Keratinocyte (primary cell): ENCODE data around the gene LDB2. TPM values are rescaled to one million over a fixed set of nuclear protein-coding genes. Genes with fewer than 3 reads are reported as not detected.

Source experiments
- DNase-seq: peaks from one replicate; pipeline ENCODE4 v3.0.0-alpha.2; 2011; ENCODE audit warnings: low read depth, missing footprints, low spot score
- FAIRE-seq: peaks from 2 replicates; lab custom pipeline; 2011; peaks lifted over from hg19 to GRCh38; lab: Jason Lieb, UNC
- H2AFZ ChIP-seq: 2 replicates; pipeline ENCODE4 v1.6.0; 2012; ENCODE audit warnings: low read length, control low read depth, inconsistent platforms; ENCODE audit not compliant: control insufficient read depth
- H3K27ac ChIP-seq: 2 replicates; pipeline ENCODE4 v1.5.1; 2011; ENCODE audit warnings: low read length; ENCODE audit not compliant: control insufficient read depth, insufficient read depth
- H3K27me3 ChIP-seq: 3 replicates; pipeline ENCODE4 v1.6.0; 2011; ENCODE audit warnings: low read length; ENCODE audit not compliant: control insufficient read depth, insufficient read depth; ENCODE audit errors: extremely low read depth
- H3K36me3 ChIP-seq, 2 experiments: 2 replicates in 1 of 2; 3 replicates in 1 of 2; pipeline ENCODE4 v1.5.1; 2011; ENCODE audit warnings: low read length in 2 of 2, mild to moderate bottlenecking in 1 of 2; ENCODE audit not compliant: control insufficient read depth in 2 of 2, insufficient read depth in 2 of 2; ENCODE audit errors: extremely low read depth in 1 of 2
- H3K4me1 ChIP-seq: 3 replicates; pipeline ENCODE4 v1.5.1; 2011; ENCODE audit warnings: low read length; ENCODE audit not compliant: control insufficient read depth, insufficient read depth; ENCODE audit errors: extremely low read depth
- H3K4me2 ChIP-seq: 3 replicates; pipeline ENCODE4 v1.6.0; 2011; ENCODE audit warnings: low read depth, low read length; ENCODE audit not compliant: control insufficient read depth, insufficient read depth; ENCODE audit errors: extremely low read depth
- H3K4me3 ChIP-seq, 3 experiments: fragments of 200-600 bp in 1 of 3; sonication (generic) in 1 of 3; 2 replicates in 2 of 3; 3 replicates in 1 of 3; pipeline ENCODE4 v1.5.1; 2011 to 2016; ENCODE audit warnings: low read length in 3 of 3, mild to moderate bottlenecking in 3 of 3, control low read depth in 2 of 3, inconsistent platforms in 1 of 3, low read depth in 1 of 3, mixed read lengths in 1 of 3, mixed run types in 1 of 3, moderate library complexity in 1 of 3; ENCODE audit not compliant: control insufficient read depth in 2 of 3, insufficient read depth in 2 of 3; ENCODE audit errors: extremely low read depth in 1 of 3
- H3K79me2 ChIP-seq: 2 replicates; pipeline ENCODE4 v1.6.0; 2012; ENCODE audit warnings: low read length; ENCODE audit not compliant: control insufficient read depth, insufficient read depth
- H3K9ac ChIP-seq: 3 replicates; pipeline ENCODE4 v1.6.0; 2011; ENCODE audit warnings: low read length; ENCODE audit not compliant: control insufficient read depth, insufficient read depth; ENCODE audit errors: extremely low read depth
- H3K9me1 ChIP-seq: 3 replicates; pipeline ENCODE4 v1.6.0; 2011; ENCODE audit warnings: low read length; ENCODE audit not compliant: control insufficient read depth, insufficient read depth; ENCODE audit errors: extremely low read depth
- H3K9me3 ChIP-seq: 2 replicates; pipeline ENCODE4 v1.5.1; 2012; ENCODE audit warnings: low read depth, low read length; ENCODE audit not compliant: control insufficient read depth
- H4K20me1 ChIP-seq: 3 replicates; pipeline ENCODE4 v1.6.0; 2011; ENCODE audit warnings: low read length; ENCODE audit not compliant: control insufficient read depth, insufficient read depth; ENCODE audit errors: extremely low read depth
- CTCF ChIP-seq, 3 experiments: IDR thresholded peaks in 1 of 3; conservative IDR thresholded peaks in 1 of 3; optimal IDR thresholded peaks in 1 of 3; 2 replicates in 2 of 3; 3 replicates in 1 of 3; pipeline versions ENCODE3 to v1.5.1; 2011; ENCODE audit warnings: low read length in 3 of 3, mild to moderate bottlenecking in 3 of 3, moderate library complexity in 2 of 3, control low read depth in 1 of 3, inconsistent platforms in 1 of 3; ENCODE audit not compliant: insufficient read depth in 2 of 3; ENCODE audit errors: extremely low read depth in 1 of 3
- EZH2 ChIP-seq: IDR thresholded peaks from one replicate; pipeline ENCODE4 v1.6.1; 2012; ENCODE audit warnings: inconsistent platforms, mild to moderate bottlenecking, low read length, moderate library complexity
- dilution Hi-C: fragments of 300-500 bp; cut with MboI; formaldehyde crosslinking; loops from one replicate; pipeline ENCODE4 v1.7.0; 2020; ENCODE audit warnings: low sequenced_read_pairs; ENCODE audit not compliant: extremely low pct_ligation_motif_present
- polyA plus RNA-seq, 5 experiments: library from polyadenylated mRNA; depleted of rRNA in 3 of 5; stranded (reverse) in 3 of 5; stranded (forward) in 1 of 5; unstranded in 1 of 5; fragments of >200 nt; gene quantifications; 1 replicate in 1 of 5; 2 replicates in 3 of 5; 3 replicates in 1 of 5; pipeline versions ENCODE4 v1.2.1 to v1.2.3, GENCODE V29; 2011 to 2012; ENCODE audit warnings: missing spikeins in 2 of 5, low read depth in 1 of 5, low replicate concordance in 1 of 5

LDB2 gene
- polyA plus RNA-seq, 1 donor (not counting 4 experiments of a cell fraction or from before 2014, with no cell fraction given) = not detected

DNA sequence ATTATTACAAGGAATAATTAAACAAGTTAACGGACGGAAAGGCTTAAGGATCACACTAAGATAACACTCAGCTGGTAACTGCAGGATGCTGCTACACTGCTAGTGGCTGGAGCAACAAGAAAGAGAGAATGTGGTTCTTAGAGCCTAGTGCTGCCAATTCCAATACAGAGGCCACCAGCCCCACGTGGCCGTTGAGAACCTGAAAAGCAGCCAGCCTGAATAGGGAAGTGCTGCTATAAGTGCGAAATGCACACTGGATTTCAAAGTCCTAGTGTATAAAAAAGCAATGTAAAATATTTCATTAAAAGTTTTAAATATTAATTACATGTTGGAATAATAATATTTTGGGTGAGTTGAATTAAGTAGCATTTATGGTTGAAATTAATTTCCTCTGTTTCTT is 414.9 kb downstream of the LDB2 start:
- Histone ChIP-seq H3K9me3 (no peaks in the 10 kb centered on the region), H3K4me3 (no peak overlapping the region), H3K4me2 (no peak overlapping the region), H4K20me1 (no peaks in the 10 kb centered on the region), H3K27ac (no peak overlapping the region), H3K4me1 (no peaks in the 10 kb centered on the region), H3K27me3 (no peaks in the 10 kb centered on the region), H3K36me3 (no peaks in the 10 kb centered on the region), H3K9ac (no peak overlapping the region), H3K9me1 (no peaks in the 10 kb centered on the region), H2AFZ (no peak overlapping the region), H3K79me2 (no peaks in the 10 kb centered on the region)
- DNase-seq (no peak), FAIRE-seq (no peak)
- dilution Hi-C loops = no loop called here
- TF ChIP-seq EZH2 = no peak
- TF ChIP-seq CTCF (optimal IDR thresholded peaks at IDR 0.05 in 1 of 3, IDR thresholded peaks at IDR 0.05 in 1 of 3, conservative IDR thresholded peaks at IDR 0.05 in 1 of 3; ENCODE audit: extremely low read depth in 1 of 3, insufficient read depth in 2 of 3, low read length in 3 of 3) = no peak

DNA sequence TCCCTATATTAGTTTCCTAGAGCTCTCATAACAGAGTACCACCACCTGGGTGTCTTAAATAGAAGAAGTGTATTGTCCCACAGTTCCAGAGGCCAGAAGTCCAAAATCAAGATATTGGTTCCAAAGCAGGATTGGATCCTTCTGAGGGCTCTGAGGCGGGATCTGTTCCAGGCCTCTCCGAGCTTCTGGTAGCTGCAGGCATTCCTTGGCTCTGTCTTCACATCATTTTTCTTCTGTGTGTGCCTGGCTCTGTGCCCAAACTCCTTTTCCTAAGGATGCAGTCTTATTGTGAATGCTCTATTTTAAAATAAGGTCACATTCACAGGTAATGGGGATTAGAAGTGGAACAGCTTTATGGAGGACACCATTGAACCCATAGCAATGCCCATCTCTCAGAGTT is 418.4 kb downstream of the LDB2 start:
- no peaks in the 10 kb centered on the region for H3K4me1 ChIP-seq
- H3K27ac ChIP-seq = no peak overlapping the region
- no peaks in the 10 kb centered on the region for H3K9me3 ChIP-seq
- H3K9ac ChIP-seq = no peak overlapping the region
- no peaks in the 10 kb centered on the region for H3K9me1 ChIP-seq
- H3K36me3 ChIP-seq = no peaks in the 10 kb centered on the region
- dilution Hi-C loops = no loop called here
- TF ChIP-seq CTCF (optimal IDR thresholded peaks at IDR 0.05 in 1 of 3, IDR thresholded peaks at IDR 0.05 in 1 of 3, conservative IDR thresholded peaks at IDR 0.05 in 1 of 3; ENCODE audit: extremely low read depth in 1 of 3, insufficient read depth in 2 of 3, low read length in 3 of 3) (no peak), EZH2 (no peak)
- H2AFZ ChIP-seq = no peak overlapping the region
- no peaks in the 10 kb centered on the region for H3K79me2 ChIP-seq
- H4K20me1 ChIP-seq = no peaks in the 10 kb centered on the region
- H3K27me3 ChIP-seq = no peaks in the 10 kb centered on the region
- FAIRE-seq (no peak), DNase-seq (no peak)
- no peak overlapping the region for H3K4me2 ChIP-seq
- no peak overlapping the region for H3K4me3 ChIP-seq
